ENCODE data around the gene CYS1.

The CYS1 gene

GRCh38 chr2:10072656-10073480 lies 7.3 kb downstream of the CYS1 start:
- no peak for DNase-seq

DNA sequence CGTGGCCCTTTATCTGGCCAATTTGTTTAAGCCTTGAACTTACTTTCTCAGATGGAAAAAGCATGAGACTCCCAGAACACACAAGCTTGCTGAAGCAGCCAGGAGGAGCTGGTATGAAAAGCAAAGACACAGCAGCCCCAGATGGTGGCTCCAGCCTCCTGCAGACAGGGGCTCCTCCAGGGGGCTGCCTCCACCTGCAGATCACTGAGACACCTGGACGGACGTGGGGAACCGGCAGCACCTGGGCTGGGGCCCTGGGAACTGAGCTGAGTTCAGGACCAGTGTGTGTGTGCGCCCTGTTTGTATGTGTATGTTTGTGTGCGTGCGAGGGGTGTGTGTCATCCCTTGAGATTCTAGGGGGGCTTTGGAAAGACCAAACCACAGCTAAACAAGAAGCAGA lies 8.6 kb downstream of the CYS1 start:
- DNase-seq = no peak

DNA sequence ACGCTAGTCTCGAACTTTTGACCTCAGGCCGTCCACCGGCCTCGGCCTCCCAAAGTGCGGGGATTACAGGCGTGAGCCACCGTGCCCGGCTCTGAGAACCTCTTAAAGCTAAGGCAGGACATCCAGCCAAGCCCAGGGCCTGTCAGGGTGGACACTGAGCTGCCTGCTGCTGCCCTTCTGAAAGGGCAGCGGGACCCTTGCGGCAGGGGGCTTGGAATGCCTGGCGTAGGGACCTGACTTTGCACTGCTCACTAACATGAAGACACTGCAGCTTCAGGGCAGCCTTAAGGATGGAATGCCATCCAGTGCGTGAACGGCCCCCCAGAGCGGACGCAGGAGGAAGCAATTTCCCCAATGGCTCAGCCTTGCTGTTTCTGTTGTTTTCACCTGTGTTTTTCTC lies 9.0 kb downstream of the CYS1 start:
- DNase-seq = no peak

GRCh38 chr2:10067881-10068280 lies 12.3 kb downstream of the CYS1 start:
- no peak for DNase-seq

DNA sequence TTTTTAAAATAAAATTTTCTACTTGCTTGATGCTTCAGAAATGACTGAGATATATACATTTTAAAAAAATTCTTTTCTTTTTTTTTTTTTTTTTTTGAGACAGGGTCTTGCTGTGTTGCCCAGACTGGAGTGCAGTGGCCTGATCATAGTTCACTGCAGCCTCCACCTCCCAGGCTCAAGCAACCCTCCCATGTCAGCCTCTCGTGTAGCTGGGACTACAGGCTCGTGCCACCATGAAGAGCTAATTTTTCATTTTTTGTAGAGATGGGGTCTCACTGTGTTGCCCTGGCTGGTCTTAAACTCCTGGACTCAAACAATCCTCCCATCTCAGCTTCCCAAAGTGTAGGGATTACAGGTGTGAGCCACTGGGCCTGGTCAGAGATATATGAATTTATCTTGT lies 12.9 kb downstream of the CYS1 start:
- no peak for DNase-seq

DNA sequence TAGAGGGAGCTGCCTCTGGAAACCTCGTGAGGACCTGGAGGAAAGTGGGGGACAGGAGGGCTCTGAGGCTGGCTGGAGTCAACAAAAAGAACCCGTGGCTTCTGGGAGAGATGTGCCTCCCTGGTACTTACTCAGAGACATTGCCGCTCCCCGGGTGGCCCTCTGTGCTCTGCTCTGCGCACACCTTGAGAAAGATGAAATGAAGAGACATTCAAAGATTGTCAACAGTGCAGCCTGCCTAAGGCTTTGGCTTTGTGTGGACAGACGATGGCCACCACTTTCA lies 14.5 kb downstream of the CYS1 start:
- no peak for DNase-seq

GRCh38 chr2:10064932-10065772 lies 15.1 kb downstream of the CYS1 start:
- no peak for DNase-seq

GRCh38 chr2:10063566-10063965 lies 16.6 kb downstream of the CYS1 start:
- DNase-seq = no peak

- DNase-seq = no peak
Measured at GRCh38 chr2:10062931-10063365, 17.3 kb downstream of the CYS1 start.

GRCh38 chr2:10061221-10061925 lies 18.8 kb downstream of the CYS1 start:
- DNase-seq = no peak

- no peak for DNase-seq
Measured at GRCh38 chr2:10059552-10060335, 20.5 kb downstream of the CYS1 start.

DNA sequence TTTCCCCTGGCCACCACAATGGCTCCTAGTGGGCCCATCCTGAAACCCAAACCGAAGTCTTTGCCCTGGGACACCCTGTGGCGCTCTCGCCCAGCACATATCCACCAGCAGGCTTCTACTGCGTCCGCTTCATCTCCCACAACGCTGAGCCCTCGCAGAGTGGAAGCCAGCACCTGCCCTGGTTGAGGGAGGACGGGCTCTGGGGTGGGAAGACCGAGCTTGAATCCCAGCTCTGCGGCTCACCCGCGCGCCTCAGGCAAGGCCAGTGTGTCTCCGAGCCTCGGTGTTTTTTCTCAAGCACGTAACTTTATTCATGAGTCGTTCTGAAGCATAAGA lies 21.2 kb downstream of the CYS1 start:
- DNase-seq = no peak

GRCh38 chr2:10058251-10059015 lies 21.8 kb downstream of the CYS1 start:
- no peak for DNase-seq

DNA sequence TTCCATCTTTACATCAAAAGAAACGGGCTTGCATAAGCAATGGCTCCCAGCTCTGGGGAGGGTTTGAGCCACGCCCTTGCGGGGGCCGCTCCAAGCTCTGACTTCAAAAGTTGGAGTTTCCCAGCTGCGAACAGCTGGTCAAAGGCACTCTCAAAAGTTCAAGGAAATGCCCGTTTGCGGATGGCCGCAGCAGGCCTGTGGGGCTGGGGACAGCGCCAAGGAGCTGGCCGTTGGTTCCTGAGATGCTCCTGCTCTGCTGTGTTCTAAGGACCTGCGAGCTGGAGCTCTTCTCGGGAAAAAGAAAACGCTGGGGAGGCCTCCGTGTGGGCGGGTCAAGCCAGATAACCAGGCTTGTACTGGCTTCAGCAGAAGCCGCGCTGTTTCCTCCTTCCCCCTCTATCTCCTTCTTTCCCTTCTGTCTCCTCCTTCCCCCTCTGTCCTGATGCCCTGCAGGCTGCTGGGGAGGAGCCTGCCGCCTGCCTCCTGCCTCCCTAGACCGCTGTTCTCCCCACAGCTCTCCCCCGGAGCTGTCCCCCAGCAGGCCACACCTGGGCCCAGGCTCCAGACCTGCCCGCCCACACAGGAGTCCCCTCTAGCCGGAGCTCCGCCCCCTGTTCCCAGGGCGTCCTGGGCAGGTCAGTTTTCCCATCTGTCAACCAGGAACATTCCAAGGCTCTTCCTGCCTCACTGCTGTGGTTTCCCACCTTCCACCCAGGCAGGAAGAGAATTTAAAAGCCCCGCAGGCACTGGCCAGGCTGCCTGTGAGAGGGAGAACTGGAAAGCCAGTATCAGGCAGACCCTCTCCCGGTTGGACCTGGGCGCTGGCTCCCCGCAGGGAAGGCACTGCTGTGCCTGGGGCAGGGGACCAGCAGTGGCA lies 22.7 kb downstream of the CYS1 start:
- peak; percentile 84 for DNase-seq

DNA sequence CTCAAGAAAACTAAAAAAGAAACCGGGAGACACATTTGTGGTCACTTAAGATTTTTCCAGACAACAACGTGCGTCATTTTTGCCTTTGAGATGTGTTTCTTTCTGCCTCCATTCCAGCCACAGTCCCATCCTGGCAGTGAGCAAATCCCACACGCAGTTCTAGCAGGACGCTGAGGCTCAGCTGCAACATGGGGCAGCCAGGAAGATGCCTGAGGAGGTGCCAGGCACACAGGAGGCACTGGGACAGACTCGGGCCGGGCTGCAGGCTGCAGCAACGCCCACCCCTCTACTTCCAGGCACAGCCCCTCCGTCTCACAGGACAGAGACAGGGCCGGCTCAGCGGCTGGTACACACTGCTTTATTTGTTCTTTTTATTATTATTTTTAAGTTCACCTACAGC lies 23.8 kb downstream of the CYS1 start:
- no peak for DNase-seq

GRCh38 chr2:10054976-10055375 lies 25.2 kb downstream of the CYS1 start:
- no peak for DNase-seq

- no peak for DNase-seq
Measured at GRCh38 chr2:10054424-10054823, 25.8 kb downstream of the CYS1 start.

- DNase-seq = no peak
Measured at GRCh38 chr2:10053351-10053750, 26.9 kb downstream of the CYS1 start.

DNA sequence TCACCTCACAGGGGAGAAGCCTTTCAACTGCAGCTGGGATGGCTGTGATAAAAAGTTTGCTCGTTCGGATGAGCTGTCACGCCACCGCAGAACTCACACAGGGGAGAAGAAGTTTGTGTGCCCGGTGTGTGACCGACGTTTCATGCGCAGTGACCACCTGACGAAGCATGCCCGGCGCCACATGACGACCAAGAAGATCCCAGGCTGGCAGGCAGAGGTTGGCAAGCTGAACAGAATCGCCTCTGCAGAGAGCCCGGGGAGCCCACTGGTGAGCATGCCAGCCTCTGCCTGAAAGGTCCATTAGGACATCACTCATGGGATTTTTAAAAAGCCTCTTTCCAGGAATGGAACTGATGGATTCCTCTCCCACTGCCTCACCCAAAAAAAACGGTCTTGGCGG lies 28.0 kb downstream of the CYS1 start:
- DNase-seq = no peak

GRCh38 chr2:10048501-10049171 lies 31.6 kb downstream of the CYS1 start:
- peak; percentile 36 for DNase-seq

All from right kidney (tissue), 1 donor.